ENCODE data around the gene SH3BP2. TPM values are rescaled to one million over a fixed set of nuclear protein-coding genes. Genes with fewer than 3 reads are reported as not detected.

SH3BP2 gene
- total and polyA plus RNA-seq, 7 donors = 18.4 to 82.4 (median 29.9) TPM

GRCh38 chr4:2861631-2862436 lies 68.9 kb downstream of the SH3BP2 start:
- H3K9me3 ChIP-seq = no peaks in the 10 kb centered on the region
- no peaks in the 10 kb centered on the region for H3K36me3 ChIP-seq
- WGBS, 2 donors = 74 to 77% methylated on average over 4 of the region's 4 CpGs
- DNase-seq = no peak
- peak overlapping the region; percentile 27 to 62 (median 56) for H3K27ac ChIP-seq
- H3K4me1 ChIP-seq = peaks cover 0 to 97% (median 90%) of the 10 kb centered on the region in 4 donors
- TF ChIP-seq POLR2A (IDR thresholded peaks at IDR 0.05) = no peak
- no peak for TF ChIP-seq CTCF (IDR thresholded peaks at IDR 0.05)
- TF ChIP-seq POLR2AphosphoS5 (IDR thresholded peaks at IDR 0.05) = no peak
- no peak for TF ChIP-seq EP300 (IDR thresholded peaks at IDR 0.05)
- H3K27me3 ChIP-seq = no peaks in the 10 kb centered on the region
- H3K4me3 ChIP-seq = no peak overlapping the region
- intact Hi-C loops (cut with DNase I) = no loop called here

- intact Hi-C loops (cut with DNase I) = no loop called here
Observed at GRCh38 chr4:2862528-2862927, 69.6 kb downstream of the SH3BP2 start.

GRCh38 chr4:2863649-2864048 lies 70.8 kb downstream of the SH3BP2 start:
- peaks cover 0 to 100% (median 95%) of the 10 kb centered on the region in 4 donors for H3K4me1 ChIP-seq
- H3K27me3 ChIP-seq = no peaks in the 10 kb centered on the region
- no peak for DNase-seq
- intact Hi-C loops (cut with DNase I) = no loop called here
- no peak for TF ChIP-seq POLR2A (IDR thresholded peaks at IDR 0.05)
- TF ChIP-seq EP300 (IDR thresholded peaks at IDR 0.05) = no peak
- TF ChIP-seq CTCF (IDR thresholded peaks at IDR 0.05) = no peak
- TF ChIP-seq POLR2AphosphoS5 (IDR thresholded peaks at IDR 0.05) = no peak
- no peak overlapping the region for H3K27ac ChIP-seq
- H3K9me3 ChIP-seq = no peaks in the 10 kb centered on the region
- H3K4me3 ChIP-seq = no peak overlapping the region
- H3K36me3 ChIP-seq = no peaks in the 10 kb centered on the region

More at GRCh38 chr4:2862528-2862927, 69.6 kb downstream of the SH3BP2 start:
- DNase-seq = no peak
- TF ChIP-seq POLR2AphosphoS5 (IDR thresholded peaks at IDR 0.05) = no peak
- TF ChIP-seq CTCF (IDR thresholded peaks at IDR 0.05) = no peak
- no peak for TF ChIP-seq POLR2A (IDR thresholded peaks at IDR 0.05)
- no peak for TF ChIP-seq EP300 (IDR thresholded peaks at IDR 0.05)
- H3K27ac ChIP-seq = peak overlapping the region; percentile 27 to 62 (median 56)
- H3K36me3 ChIP-seq = no peaks in the 10 kb centered on the region
- no peaks in the 10 kb centered on the region for H3K27me3 ChIP-seq
- WGBS, 2 donors = 13 to 44% methylated on average over 1 of the region's 1 CpG
- no peaks in the 10 kb centered on the region for H3K9me3 ChIP-seq
- H3K4me1 ChIP-seq = peaks cover 0 to 100% (median 94%) of the 10 kb centered on the region in 4 donors
- H3K4me3 ChIP-seq = no peak overlapping the region

GRCh38 chr4:2865196-2865780 lies 72.4 kb downstream of the SH3BP2 start:
- no peak overlapping the region for H3K4me3 ChIP-seq
- intact Hi-C loops (cut with DNase I) = no loop called here
- no peak for DNase-seq
- TF ChIP-seq EP300 (IDR thresholded peaks at IDR 0.05) (no peak), CTCF (IDR thresholded peaks at IDR 0.05) (no peak), POLR2A (IDR thresholded peaks at IDR 0.05) (no peak), POLR2AphosphoS5 (IDR thresholded peaks at IDR 0.05) (no peak)
- H3K27ac ChIP-seq = no peak overlapping the region
- 19 to 35% methylated on average over 2 of the region's 2 CpGs for WGBS, 2 donors
- no peaks in the 10 kb centered on the region for H3K27me3 ChIP-seq
- no peaks in the 10 kb centered on the region for H3K36me3 ChIP-seq
- H3K9me3 ChIP-seq = no peaks in the 10 kb centered on the region
- peaks cover 0 to 100% (median 95%) of the 10 kb centered on the region in 4 donors for H3K4me1 ChIP-seq

All from sigmoid colon (tissue), 7 donors.